ENCODE measurements around the gene TTC39A.

DNA sequence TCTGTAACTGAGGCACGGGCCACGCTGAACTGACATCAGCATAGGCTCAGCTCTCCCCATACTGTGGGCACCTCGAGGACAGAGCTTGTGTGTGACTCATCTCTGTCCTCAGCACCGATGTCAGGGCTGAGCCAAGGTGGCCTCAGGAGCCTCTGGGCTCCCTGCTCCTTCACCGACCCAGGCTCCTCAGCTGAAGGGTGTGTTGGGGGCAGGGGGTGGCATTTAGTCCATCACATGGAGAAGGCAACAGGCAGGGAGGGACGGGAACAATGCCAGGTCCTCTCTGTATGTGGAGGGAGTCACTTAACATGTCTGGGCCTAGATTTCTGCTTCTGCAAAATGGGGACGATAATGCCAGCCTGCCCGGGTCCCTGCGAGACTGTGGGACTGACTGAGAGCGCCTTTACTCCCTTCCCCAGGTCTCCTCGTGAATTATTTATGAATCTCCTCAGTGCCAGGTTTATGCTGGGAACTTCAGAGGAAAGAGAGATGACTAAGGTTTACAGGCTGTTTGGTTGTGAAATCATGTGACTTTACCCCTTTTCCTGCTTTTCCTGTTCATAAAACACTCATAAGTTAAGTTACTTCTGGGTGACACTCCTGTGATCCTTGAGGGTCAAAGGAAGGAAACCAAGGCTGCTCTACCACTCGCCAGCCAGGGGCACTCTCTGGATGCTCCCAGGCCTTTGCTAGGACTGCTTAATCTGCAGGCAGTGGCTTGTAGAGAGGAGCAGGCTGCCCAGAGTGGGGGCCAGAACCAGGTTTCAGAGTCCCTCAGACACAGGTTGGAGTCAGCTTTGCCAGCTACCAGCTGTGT, 16.2 kb downstream of the TTC39A start:
- TF ChIP-seq, protein P1, sequence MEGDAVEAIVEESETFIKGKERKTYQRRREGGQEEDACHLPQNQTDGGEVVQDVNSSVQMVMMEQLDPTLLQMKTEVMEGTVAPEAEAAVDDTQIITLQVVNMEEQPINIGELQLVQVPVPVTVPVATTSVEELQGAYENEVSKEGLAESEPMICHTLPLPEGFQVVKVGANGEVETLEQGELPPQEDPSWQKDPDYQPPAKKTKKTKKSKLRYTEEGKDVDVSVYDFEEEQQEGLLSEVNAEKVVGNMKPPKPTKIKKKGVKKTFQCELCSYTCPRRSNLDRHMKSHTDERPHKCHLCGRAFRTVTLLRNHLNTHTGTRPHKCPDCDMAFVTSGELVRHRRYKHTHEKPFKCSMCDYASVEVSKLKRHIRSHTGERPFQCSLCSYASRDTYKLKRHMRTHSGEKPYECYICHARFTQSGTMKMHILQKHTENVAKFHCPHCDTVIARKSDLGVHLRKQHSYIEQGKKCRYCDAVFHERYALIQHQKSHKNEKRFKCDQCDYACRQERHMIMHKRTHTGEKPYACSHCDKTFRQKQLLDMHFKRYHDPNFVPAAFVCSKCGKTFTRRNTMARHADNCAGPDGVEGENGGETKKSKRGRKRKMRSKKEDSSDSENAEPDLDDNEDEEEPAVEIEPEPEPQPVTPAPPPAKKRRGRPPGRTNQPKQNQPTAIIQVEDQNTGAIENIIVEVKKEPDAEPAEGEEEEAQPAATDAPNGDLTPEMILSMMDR (IDR thresholded peaks at IDR 0.05), result no peak
- TF ChIP-seq, protein P2, sequence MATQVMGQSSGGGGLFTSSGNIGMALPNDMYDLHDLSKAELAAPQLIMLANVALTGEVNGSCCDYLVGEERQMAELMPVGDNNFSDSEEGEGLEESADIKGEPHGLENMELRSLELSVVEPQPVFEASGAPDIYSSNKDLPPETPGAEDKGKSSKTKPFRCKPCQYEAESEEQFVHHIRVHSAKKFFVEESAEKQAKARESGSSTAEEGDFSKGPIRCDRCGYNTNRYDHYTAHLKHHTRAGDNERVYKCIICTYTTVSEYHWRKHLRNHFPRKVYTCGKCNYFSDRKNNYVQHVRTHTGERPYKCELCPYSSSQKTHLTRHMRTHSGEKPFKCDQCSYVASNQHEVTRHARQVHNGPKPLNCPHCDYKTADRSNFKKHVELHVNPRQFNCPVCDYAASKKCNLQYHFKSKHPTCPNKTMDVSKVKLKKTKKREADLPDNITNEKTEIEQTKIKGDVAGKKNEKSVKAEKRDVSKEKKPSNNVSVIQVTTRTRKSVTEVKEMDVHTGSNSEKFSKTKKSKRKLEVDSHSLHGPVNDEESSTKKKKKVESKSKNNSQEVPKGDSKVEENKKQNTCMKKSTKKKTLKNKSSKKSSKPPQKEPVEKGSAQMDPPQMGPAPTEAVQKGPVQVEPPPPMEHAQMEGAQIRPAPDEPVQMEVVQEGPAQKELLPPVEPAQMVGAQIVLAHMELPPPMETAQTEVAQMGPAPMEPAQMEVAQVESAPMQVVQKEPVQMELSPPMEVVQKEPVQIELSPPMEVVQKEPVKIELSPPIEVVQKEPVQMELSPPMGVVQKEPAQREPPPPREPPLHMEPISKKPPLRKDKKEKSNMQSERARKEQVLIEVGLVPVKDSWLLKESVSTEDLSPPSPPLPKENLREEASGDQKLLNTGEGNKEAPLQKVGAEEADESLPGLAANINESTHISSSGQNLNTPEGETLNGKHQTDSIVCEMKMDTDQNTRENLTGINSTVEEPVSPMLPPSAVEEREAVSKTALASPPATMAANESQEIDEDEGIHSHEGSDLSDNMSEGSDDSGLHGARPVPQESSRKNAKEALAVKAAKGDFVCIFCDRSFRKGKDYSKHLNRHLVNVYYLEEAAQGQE (IDR thresholded peaks at IDR 0.05; ENCODE audit: insufficient read depth in 1 of 2, low read depth in 2 of 2, low read length in 1 of 2), result no peak
- no peak for TF ChIP-seq POLR2AphosphoS5 (IDR thresholded peaks at IDR 0.05; ENCODE audit: low read depth, low read length)

All from Panc1 (cell line).